Midbrain (tissue), 1 donor: Measurements from ENCODE around the gene BYSL.

Experiments
- DNase-seq: peaks from one replicate; lab custom pipeline; 2025; lab: John Stamatoyannopoulos, UW

The BYSL gene, protein sequence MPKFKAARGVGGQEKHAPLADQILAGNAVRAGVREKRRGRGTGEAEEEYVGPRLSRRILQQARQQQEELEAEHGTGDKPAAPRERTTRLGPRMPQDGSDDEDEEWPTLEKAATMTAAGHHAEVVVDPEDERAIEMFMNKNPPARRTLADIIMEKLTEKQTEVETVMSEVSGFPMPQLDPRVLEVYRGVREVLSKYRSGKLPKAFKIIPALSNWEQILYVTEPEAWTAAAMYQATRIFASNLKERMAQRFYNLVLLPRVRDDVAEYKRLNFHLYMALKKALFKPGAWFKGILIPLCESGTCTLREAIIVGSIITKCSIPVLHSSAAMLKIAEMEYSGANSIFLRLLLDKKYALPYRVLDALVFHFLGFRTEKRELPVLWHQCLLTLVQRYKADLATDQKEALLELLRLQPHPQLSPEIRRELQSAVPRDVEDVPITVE

DNA sequence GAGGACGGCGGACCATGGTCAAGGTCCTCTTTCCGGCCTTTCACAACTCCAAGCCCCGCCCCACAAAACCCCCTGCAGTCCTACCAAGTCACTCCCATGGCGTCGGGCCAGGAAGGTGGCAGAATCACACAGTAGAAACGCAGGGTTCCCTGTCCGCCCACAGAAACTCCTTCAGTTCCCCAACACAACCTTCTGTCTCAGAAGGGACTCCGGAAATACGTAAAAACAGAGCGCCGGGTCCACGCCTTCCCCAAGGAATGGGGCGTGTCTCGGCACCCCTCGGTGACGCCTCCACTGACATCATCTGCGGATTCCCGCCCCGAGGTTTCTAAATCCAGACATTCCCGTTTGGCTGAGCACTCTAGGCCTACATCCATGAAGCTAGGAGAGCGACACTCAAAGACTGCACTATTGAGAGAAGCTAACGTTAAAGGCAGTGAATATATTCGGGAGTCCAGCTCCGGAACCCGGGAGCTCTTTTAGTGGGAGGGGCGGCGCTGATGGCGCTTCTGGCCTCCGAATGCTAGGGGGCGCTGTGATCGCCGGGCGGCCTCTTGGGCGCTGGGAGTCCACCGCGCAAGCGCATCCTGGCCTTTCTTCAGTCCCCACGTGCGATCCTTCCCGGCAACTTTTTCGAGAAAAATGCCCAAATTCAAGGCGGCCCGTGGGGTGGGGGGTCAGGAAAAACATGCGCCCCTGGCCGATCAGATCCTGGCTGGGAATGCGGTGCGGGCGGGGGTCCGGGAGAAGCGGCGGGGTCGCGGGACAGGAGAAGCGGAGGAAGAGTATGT, at the start of gene BYSL, which contains the start of gene MED20:
BYSL (plus strand) TSS at position 579 of the 791 bp plus-strand sequence; CDS start at position 643, 64 bp downstream.
MED20 (minus strand) TSS at position 219 of the 791 bp plus-strand sequence; CDS start at position 98, 121 bp downstream.
- DNase-seq, result peak; percentile 97

DNA sequence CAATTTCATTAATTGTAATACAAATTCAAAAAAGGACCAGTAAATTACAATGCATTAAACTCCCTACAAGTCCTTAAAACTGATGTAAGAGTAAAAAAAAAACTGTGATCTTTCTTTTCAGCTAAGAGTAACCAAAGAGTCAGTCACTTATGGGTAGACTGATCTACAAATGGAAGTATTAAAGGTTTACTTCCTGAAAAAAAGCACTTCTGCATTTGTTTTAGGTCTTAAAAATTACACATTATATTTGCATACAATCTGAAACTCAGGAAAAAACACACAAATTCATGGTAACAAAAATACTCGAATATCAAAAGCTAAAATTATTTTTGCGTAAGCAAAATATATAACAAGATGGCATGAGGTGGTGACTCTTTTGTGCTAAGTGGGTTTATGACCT, 49.6 kb upstream of the BYSL start:
- no peak for DNase-seq

DNA sequence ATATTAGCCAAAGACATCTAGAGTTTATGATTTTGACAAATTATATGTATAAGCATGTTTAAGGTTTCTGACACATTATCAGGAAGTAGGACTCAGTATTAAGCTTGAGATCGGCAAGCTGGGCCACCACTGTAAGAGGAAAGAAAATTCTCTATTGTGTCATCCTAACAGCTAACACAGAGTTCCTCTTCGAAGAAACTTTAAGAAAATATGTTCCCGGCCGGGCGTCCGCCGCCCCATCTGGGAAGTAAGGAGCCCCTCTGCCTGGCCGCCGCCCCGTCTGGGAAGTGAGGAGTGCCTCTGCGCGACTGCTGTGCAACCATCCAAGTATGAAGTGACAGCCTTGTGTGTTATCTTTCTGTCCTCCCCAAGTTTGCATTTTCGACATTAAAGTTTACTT, 49.2 kb upstream of the BYSL start:
- DNase-seq, result no peak

DNA sequence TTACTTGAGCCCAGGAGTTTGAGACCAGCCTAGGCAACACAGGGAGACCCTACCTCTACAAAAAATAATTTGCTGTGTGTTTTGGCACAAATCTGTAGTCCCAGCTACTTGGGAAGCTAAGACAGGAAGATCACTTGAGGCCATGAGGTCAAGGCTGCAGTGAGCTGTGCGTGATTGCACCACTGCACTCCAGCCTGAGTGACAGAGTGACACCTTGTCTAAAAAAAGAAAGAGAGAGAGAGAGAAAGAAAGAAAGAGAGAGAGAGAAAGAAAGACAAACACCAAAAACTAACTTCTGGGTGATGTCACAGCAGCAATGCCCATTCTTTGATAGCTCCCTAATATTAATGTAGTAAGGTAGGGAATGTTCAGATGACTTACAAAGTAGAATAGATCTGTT, 46.6 kb upstream of the BYSL start:
- no peak for DNase-seq

DNA sequence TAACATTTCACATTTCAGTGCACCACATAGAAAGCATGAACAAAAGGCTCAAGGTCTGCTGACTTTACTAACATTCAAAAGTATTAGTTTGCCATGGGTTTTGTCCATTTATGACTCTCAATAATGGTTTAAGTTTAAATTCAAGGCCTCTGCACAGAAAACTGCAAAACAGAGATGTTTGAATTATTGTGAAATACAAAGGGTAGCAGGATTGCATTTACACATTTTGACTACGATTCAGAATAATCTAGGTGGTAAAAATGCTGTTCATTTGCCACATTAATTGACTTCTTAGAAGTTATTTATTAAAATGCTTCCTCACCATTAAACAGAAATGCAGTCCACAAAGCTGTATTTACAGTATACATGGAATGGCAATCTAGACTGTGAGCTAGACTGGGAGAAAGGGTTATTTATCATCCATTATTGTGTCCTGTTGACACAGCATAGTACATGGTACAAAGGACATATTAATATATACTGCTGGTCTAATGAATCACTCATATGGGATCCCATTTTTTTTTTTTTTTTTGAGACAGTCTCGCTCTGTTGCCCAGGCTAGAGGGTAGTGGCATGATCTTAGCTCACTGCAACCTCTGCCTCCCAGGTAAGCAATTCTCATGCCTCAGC, 44.1 kb upstream of the BYSL start:
- no peak for DNase-seq

DNA sequence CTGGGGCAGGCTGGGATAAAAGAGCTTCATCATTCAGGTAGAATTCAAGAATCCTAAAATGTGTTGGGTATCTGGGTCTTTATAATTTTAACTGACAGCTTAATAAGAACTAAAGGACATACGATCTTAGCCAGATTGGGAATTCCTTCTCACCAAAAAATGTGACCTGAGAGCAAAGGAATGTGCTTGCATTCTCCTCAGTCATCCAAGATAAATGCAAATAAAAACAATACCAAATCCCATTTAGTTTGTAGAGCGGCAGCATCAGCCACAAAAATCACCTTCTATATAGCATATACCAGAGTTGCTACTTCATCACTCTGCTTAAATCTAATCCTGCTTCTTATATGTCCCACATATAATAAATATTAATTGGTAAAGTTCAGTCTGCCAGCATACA, 43.1 kb upstream of the BYSL start:
- DNase-seq, result no peak

DNA sequence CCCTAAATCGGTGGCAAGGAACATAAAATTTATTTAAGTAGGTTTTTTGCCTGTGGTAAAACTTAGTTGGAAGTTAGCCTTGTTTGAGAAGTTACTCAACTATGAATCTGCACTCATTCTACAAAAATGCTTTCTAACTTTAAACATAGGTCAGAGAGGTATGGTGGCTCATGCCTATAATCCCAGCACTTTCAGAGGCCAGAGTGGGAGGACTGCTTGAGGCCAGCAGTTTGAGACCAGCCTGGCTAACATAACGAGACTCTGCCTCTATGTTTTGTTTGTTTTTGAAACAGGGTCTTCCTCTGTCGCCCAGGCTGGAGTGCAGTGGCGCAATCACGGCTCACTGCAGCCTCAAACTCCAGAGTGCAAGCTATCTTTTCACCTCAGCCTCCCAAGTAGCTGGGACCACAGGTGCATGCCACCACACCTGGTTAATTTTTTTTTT, 42.3 kb upstream of the BYSL start:
- DNase-seq, result no peak

DNA sequence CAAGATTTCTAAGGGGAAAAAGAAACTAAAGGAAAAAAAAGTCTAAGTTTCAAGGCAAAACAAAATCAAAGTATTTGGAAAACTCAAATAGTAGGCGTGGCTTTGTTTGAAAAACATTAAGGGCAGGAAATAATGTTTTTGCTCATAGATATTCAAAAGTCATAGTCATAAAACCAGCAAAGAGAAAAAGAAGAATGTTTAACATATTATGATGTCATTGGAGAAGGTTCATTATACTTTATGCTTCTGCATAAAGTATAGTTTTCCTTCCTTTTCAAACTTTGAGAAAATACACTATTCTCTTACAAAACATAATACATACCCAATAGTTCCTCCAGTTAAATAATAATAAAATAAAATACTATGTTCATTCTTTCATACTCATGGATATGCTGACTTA, 39.8 kb upstream of the BYSL start:
- DNase-seq, result no peak

DNA sequence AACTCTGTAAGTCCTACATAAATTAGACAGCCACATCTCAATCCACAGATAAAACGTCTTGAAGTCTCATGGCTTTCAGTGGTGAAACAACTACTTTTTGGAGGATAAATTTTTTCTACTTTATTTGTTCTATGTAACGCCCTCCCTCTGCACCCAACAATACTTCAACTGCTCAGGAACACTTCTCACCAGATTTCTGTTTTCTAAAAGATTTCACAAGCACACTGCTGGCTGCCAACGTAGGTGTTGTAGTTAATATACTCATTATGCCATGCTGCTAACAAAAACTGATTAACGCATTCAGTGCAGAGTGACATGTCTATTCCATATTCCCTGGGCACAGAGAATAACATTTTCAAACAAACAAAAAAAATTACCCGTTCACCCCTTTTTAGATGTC, 36.3 kb upstream of the BYSL start:
- DNase-seq, result no peak

DNA sequence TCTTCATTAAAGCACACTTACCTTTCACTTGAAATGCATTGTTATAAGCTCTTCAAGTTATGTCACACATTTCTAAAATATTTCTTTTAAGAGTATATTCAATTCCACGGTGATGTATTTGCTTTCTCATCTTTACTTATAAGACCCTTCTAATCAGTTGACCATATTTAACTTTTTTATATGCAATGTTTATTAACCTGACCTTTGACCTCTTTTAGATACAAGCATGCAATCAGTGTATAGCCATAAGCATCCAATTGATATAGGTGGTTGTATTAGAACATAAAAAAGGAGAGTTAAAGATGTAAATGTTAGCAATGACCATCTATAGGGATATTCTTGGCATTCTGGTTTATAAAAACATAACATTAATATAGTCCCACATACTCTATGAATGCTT, 35.4 kb upstream of the BYSL start:
- no peak for DNase-seq

DNA sequence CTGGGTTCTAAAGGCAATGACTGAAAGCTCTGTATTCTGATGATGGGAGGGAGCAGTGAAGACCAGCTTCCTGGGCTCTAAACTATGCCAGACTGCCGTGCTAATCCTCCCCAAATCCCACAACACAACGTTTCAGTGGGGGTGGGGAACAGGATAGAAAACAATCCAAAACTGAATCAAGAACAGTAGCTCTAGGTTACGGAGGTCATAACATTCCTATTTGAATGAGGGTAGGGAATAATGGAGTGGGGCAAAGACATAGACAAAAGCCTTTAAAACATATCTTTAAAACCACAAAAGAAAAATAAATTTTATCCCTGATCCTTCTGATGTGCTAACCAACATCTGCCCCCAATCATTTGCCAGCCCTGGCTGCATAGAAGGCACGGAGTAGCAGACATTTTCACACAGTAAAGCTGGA, 34.0 kb upstream of the BYSL start:
- DNase-seq, result no peak

DNA sequence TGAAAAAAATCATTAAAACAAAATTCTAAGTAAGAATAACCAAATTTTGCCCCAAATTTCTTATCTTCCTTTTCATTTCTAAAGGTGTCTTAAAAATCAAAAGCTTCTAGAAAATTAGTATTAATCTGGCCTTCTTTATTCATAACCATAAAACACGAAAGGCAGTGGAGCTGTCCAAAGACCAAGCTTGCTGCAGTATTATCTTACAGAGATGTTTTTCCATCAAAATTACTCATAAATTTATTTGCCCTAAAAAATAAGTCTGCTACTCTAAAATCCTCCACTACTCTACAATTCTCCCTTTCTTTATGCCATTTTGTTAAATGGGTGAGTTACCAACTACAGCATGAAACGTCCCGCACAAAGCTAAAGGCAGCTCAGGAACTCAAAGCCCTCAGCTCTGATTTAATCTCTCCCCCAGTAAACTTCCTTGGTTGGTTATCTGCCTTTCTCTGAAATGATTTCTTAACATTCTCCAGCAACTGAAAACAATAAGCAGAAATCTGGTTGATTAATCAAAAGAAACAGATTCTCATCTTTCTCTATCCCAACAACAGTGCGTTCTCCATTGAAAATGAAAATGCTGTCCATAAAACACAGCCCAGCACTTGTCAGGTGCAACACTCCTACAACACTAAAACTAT, 28.3 kb upstream of the BYSL start:
- no peak for DNase-seq

DNA sequence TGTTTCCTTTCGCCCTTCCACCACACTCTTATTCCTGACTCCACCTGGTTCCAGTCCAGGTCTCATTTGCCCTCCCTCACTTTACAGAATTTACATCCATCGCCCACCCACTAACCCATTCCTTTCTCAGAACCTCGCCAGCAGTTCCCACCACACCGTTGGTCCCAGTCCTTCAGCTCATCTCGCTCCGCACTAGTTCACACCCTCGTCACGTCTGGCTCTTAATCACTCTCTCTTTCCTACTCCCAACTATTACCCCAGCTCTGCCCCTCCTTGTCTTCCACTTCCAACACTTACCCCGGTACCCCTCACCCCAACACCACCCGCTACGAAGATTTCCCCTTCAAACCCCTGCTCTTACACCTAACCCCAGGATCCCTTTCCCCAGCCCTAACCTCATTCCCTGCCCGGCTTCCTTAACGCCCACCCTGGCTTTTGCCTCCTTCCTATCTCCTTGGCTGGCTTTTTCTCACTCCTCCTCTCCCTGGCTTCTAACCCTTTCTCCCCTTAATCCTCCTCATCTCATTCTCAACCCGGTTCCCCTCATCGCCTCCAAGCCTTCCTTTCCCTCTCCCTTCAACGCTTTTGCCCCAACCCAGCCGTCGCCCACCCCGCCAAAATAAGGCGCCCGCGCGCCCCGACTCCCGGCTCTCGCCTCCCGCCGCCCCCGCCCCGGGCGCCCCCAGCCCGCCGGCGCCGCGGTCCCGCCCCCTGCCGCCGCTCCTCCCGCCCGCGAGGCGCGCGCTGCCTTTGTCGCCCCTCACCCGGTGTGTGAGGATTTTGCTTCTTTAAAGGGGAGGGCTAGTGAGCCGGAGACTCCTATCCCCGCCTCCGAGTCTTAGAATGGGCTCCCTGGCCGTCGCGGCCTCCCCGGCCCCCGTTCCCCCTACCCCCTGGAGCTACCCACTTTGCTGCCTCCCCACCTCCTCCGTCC, 26.7 kb upstream of the BYSL start:
- DNase-seq, result peak; percentile 74

DNA sequence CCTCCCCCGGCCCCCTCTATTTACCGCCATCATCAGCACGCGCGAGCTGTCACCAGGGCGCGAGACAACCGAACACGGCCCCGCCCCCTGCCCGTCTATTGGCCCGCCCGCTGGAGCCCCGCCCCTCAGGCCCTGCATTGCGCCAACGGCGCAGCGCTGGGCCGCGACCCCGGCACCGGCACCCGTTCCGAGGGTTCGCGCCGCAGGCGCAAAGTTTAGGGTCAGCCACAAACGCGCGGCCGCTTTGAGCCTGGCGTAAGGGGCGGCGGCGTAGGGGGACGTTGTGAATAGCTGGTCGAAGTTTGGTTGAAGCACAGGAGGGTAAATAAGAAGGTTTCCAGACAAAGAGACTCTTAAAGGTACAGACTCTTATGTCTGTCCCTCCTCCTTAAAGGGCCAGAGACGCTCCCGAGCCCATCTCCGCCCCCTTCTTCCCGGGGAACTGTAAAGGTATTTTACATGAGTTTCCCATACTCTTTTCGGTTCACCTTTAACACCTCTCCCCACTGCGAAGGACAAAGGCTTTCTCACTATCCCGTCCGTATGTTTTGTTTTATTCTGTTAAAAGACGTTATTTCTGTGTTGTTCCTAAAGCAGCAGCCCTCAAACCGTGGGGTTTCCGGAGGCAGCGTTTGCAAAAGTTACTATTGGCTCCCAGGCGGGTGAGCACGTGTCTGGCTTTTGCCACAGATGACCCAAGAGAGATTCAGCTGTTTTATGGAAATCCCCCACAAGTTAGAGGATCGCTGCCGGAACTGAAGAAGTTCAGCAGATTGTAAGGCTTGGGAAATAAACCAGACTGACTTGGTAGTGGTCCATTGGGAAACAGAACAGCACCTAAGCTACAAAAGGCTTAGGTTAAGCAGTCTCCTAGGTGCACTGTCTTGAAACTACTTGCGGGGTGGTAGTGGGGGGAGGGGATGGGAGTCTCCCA, 25.7 kb upstream of the BYSL start, which contains the start of gene USP49:
USP49 (minus strand) TSS at position 76 of the 934 bp plus-strand sequence. CDS start 88,392 bp downstream, outside the sequence.
- peak; percentile 90 for DNase-seq

DNA sequence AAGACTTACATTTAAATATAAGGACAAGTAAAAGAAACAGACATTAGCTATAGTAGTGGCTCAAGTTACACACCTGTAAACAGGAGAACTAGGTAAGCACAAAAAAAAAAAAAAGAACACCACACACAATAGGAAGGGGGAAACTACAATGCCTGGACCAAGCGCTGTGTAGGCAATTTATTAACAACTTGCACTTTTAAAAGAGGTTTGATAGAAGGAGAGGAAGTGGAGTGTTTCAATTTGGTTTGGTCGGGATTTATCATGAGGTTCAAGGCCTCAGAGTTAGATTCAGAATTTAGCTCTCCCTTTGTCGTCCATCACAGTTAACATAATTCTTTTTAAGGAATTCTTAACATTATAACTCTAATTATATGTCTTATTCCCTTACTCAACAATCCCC, 25.0 kb upstream of the BYSL start:
- DNase-seq, result no peak

DNA sequence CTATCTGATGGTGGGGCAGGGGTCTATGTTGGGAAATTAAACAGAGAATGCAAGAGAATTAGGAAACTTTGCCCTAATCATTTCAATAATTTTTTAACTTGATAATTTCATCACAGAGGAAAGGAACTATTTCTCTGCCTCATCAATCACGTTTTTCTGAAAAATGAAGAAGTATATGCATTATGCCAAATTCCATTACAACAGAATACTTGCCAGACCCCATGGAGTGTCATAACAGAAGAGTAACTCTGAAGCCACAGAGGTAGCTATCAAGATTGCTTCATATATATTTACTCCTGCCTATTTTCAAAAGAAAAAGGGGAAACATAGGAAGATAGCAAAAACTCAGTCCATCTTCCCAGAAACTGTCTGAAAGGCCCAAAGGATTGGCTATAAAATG, 20.4 kb upstream of the BYSL start:
- DNase-seq, result no peak

DNA sequence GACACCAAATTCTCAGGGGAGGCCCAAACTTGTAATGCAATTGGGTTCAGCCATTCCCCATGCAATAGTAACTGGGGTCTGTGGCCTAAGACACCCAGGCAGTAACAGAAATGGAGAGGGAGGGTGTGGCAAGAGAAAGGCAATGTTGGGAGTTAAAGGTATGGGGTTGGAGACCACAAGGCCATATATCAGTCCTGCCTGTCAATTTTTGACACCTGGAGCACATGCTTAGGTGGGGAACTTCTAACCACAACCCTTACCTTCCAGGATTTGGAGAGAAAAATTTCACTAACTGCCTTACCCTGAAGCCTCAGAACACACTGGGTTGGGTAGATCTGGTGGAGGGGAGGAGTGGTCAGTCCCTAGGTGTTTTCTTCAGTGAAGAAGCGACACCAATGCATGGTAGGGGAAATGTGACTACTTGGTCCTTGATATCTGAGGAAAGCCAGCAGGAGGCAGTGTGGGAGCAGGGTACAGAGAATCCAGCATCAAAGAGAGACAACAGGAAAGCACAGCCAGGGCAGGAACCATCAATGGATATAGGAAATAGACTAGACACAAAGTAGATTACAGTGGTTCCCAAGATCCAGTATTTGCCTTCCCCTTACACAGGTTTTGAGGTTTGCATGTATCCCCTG, 19.3 kb upstream of the BYSL start:
- no peak for DNase-seq

DNA sequence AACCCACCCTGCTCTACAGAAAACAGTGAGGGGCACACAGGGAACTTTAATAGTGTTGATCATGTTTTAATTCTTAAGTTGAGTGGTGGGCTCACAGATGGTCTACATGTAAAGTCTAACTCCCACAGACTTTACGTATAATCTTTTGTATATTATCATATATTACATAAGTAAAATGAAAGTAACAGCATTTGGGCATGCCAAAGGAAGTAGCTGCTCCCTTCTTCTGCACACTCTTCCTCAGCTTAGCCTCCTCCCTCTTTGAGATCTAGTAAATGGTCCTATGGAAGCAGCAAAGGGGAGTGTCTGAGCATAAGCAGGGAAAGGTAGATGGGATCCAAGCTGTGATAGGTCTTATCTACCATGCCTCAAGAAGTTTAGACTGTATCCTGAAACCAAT, 11.6 kb upstream of the BYSL start:
- no peak for DNase-seq

DNA sequence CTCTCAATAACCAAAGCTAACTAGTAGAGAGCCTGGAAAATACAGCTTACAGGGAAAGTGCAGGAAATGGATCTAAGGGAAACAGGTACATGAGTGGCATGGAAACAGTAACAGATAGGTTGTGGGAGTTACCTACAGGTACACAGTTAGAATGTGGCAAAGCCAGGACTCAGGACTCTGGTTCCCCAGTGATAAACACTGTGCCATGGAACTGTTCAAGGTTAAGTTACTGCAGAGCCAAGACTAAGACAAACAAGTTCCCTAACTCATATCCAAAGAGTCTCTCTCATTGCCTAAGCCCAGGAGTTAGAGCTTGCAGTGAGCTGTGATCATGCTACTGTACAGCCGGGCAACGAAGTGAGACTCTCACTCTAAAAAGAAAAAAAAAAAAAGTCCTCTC, 7.0 kb upstream of the BYSL start:
- DNase-seq, result no peak
